Left ventricle myocardium inferior (tissue), 1 donor: ENCODE results near the gene MPG. TPM values are rescaled to one million over a fixed set of nuclear protein-coding genes. Genes with fewer than 3 reads are reported as not detected.

ENCODE experiments used
- DNase-seq: peaks from one replicate; pipeline ENCODE4 v3.0.0-alpha.2; 2020
- H3K27ac ChIP-seq: fragments of 200-600 bp; replicated peaks from 2 replicates; pipeline ENCODE4 v1.8.0; 2021
- H3K27me3 ChIP-seq: fragments of 200-600 bp; 2 replicates; pipeline ENCODE4 v1.8.0; 2021; ENCODE audit warnings: low read depth
- H3K36me3 ChIP-seq: fragments of 200-600 bp; 2 replicates; pipeline ENCODE4 v1.8.0; 2021
- H3K4me1 ChIP-seq: fragments of 200-600 bp; 2 replicates; pipeline ENCODE4 v1.8.0; 2021
- H3K4me3 ChIP-seq: fragments of 200-600 bp; 2 replicates; pipeline ENCODE4 v1.8.0; 2021; ENCODE audit warnings: mild to moderate bottlenecking, moderate library complexity
- H3K9me3 ChIP-seq: fragments of 200-600 bp; replicated peaks from 2 replicates; pipeline ENCODE4 v1.8.0; 2021
- intact Hi-C: fragments of 100-400 bp; cut with micrococcal nuclease; formaldehyde crosslinking; loops from one replicate; pipeline ENCODE4 v1.11.0; 2022
- total RNA-seq: library from RNA; stranded (reverse); fragmentation: NEBNext Ultra II Directional; extraction: Animal tissue kit (Norgen Biotek cat#: 25700); gene quantifications from one replicate; pipeline ENCODE4 v1.2.1, GENCODE V29; 2021
- TF ChIP-seq, protein P1 (sequence below): fragments of 200-600 bp; IDR thresholded peaks from 2 replicates; pipeline ENCODE4 v1.8.0; 2021; ENCODE audit warnings: antibody characterized with exemption, mild to moderate bottlenecking, borderline replicate concordance
- donor health status: DM: no; HTN: yes; CAD: no; lungs with severe emphysema.

The MPG gene
- total RNA-seq, 1 donor from 2014 or later = 44.5 TPM

DNA sequence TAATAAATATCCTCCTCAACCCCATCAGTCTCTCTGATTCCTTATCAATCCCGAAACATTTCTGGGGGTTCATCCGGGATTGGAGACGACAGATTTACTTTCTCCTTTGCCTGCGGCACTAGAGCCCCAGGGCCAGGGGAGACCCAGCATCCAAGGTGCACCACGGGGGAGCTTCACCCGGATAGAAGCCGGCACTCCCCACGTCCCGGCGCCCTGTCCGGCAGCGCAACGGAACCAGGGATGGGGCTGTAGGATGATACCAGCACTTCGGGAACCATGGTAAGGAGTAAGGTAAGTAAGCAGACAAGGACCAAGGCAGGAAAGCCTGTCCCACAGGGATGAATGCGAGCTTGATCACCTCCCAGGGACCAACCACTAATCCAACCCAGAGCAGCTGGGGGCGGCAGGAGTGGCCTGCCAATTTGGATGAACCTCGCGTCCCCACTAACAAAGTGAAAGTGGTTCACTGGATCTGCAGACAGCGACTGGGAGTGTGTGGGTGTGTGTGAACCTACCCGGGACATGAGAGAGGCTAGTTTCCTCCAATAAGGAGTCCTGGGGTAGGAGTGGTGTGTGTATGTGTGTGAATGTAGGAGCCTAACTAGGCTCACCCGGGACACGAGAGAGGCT is 36.5 kb upstream of the MPG start:
- no peak for DNase-seq
- Histone ChIP-seq H3K27me3 (no peaks in the 10 kb centered on the region), H3K9me3 (no peaks in the 10 kb centered on the region), H3K27ac (no peak overlapping the region), H3K4me3 (peak overlapping the region; percentile 56), H3K36me3 (peaks cover 9% of the 10 kb centered on the region), H3K4me1 (no peaks in the 10 kb centered on the region)
- TF ChIP-seq, protein P1, sequence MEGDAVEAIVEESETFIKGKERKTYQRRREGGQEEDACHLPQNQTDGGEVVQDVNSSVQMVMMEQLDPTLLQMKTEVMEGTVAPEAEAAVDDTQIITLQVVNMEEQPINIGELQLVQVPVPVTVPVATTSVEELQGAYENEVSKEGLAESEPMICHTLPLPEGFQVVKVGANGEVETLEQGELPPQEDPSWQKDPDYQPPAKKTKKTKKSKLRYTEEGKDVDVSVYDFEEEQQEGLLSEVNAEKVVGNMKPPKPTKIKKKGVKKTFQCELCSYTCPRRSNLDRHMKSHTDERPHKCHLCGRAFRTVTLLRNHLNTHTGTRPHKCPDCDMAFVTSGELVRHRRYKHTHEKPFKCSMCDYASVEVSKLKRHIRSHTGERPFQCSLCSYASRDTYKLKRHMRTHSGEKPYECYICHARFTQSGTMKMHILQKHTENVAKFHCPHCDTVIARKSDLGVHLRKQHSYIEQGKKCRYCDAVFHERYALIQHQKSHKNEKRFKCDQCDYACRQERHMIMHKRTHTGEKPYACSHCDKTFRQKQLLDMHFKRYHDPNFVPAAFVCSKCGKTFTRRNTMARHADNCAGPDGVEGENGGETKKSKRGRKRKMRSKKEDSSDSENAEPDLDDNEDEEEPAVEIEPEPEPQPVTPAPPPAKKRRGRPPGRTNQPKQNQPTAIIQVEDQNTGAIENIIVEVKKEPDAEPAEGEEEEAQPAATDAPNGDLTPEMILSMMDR = no peak
- intact Hi-C loops = no loop called here

- H3K9me3 ChIP-seq = no peaks in the 10 kb centered on the region
- H3K36me3 ChIP-seq = peaks cover 13% of the 10 kb centered on the region
- no peaks in the 10 kb centered on the region for H3K4me1 ChIP-seq
- no peak overlapping the region for H3K27ac ChIP-seq
- DNase-seq = no peak
- no peaks in the 10 kb centered on the region for H3K27me3 ChIP-seq
- TF ChIP-seq, protein P1 = no peak
- peak overlapping the region; percentile 56 for H3K4me3 ChIP-seq
- intact Hi-C loops = no loop called here
Measured at GRCh38 chr16:42069-42457, 36.0 kb upstream of the MPG start.

DNA sequence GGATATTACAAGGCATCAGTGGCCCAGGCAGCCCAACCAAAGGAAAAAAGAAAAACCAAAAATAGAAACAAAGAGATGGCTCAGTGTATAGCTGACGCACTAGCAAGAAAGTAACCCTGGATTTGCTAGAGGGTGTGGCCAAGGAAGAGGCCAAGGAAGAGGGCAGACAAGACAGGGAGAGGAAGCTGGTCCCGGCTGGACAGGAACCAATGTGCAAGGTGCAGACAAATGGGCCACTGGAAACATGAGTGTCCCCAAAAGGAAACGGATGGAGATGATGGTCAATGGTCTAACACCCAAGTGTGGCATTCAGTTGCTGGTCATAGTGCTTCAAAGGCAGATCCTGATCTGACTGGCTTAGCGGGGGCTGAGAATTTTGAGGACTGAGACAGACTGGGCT is 35.3 kb upstream of the MPG start:
- Histone ChIP-seq H3K4me3 (no peak overlapping the region), H3K9me3 (no peaks in the 10 kb centered on the region), H3K27me3 (no peaks in the 10 kb centered on the region), H3K27ac (no peak overlapping the region), H3K36me3 (peaks cover 18% of the 10 kb centered on the region), H3K4me1 (no peaks in the 10 kb centered on the region)
- no peak for DNase-seq
- intact Hi-C loops = no loop called here
- TF ChIP-seq, protein P1 = no peak

GRCh38 chr16:43294-43693 is 34.7 kb upstream of the MPG start:
- TF ChIP-seq, protein P1 = no peak
- no peaks in the 10 kb centered on the region for H3K4me1 ChIP-seq
- H3K9me3 ChIP-seq = no peaks in the 10 kb centered on the region
- peaks cover 20% of the 10 kb centered on the region for H3K36me3 ChIP-seq
- no peak overlapping the region for H3K27ac ChIP-seq
- no peaks in the 10 kb centered on the region for H3K27me3 ChIP-seq
- intact Hi-C loops = no loop called here
- H3K4me3 ChIP-seq = no peak overlapping the region
- DNase-seq = no peak

DNA sequence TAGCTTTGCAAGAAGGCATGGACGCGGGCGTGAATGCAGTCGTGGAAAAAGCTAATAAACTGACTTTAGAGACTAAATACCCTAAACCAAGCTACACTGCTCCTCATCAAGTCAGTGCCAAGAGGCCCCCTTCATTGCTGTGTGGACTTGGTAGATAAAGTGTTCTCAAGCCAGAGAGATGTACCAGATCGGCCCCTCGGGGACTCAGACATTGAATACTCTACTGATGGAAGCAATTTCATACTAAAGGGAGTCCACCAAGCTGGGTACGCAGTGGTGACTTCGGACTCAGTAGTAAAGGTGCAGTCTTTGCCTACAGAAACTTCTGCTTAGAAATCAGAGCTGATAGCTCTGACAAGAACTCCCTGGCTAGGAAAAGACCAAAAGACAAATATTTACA is 33.4 kb upstream of the MPG start:
- intact Hi-C loops = no loop called here
- H3K27ac ChIP-seq = no peak overlapping the region
- no peak overlapping the region for H3K4me3 ChIP-seq
- H3K27me3 ChIP-seq = no peaks in the 10 kb centered on the region
- peaks cover 28% of the 10 kb centered on the region for H3K36me3 ChIP-seq
- no peaks in the 10 kb centered on the region for H3K9me3 ChIP-seq
- TF ChIP-seq, protein P1 = no peak
- DNase-seq = no peak
- no peaks in the 10 kb centered on the region for H3K4me1 ChIP-seq
